Suprapubic skin (tissue), 3 donors: ENCODE measurements around the gene MIER2.

ENCODE experiments used
- CTCF ChIP-seq, 2 donors: fragments of 200-600 bp in 1 of 2; fragments of 450-650 bp in 1 of 2; sonication (generic) in 1 of 2; IDR thresholded peaks; one replicate each; pipeline ENCODE4 v1.5.1; 2016 to 2019; ENCODE audit warnings: antibody characterized with exemption in 2 of 2, mild to moderate bottlenecking in 1 of 2, moderate library complexity in 1 of 2
- POLR2A ChIP-seq, 2 donors: fragments of 450-650 bp; IDR thresholded peaks; one replicate each; pipeline ENCODE4 v1.6.1; 2017; ENCODE audit warnings: antibody characterized with exemption in 2 of 2, mild to moderate bottlenecking in 2 of 2, moderate library complexity in 2 of 2

- no peak for TF ChIP-seq CTCF (IDR thresholded peaks at IDR 0.05)
- no peak for TF ChIP-seq POLR2A (IDR thresholded peaks at IDR 0.05)
These were observed 33.4 kb upstream of the MIER2 start for GRCh38 chr19:377801-378581.
